IMR-90 (cell line): ENCODE measurements around the gene SSBP3.

Experiments
- CHD1 ChIP-seq: IDR thresholded peaks from 2 replicates; pipeline ENCODE4 v1.6.1; 2012; ENCODE audit warnings: low read depth, low read length, improper control_type of control experiment
- CTCF ChIP-seq: conservative IDR thresholded peaks from 2 replicates; pipeline ENCODE4 v1.5.1; 2012; ENCODE audit warnings: mild to moderate bottlenecking, low read depth, low read length, improper control_type of control experiment
- ELK1 ChIP-seq: fragments of 150-350 bp; IDR thresholded peaks from 2 replicates; pipeline ENCODE4 v1.6.1; 2016; ENCODE audit warnings: low read depth, mild to moderate bottlenecking, low read length, moderate library complexity, borderline replicate concordance
- MXI1 ChIP-seq: IDR thresholded peaks from 2 replicates; pipeline ENCODE4 v1.6.1; 2012; ENCODE audit warnings: low read depth, mild to moderate bottlenecking, low read length, moderate library complexity, borderline replicate concordance

- TF ChIP-seq MXI1: no peak
- no peak for TF ChIP-seq CTCF
- no peak for TF ChIP-seq CHD1
- no peak for TF ChIP-seq ELK1
Measured at GRCh38 chr1:54284781-54285529, 121.2 kb downstream of the SSBP3 start.
